DMS 273 treated with DMSO at 0.1 percent for 48 hours (cell line): ENCODE data around the gene LHFPL2.
"Not testable (repeated sequence)": the region's sequence is repeated elsewhere in the genome, so short reads cannot be mapped to it uniquely, and the experiment has no call there.

Experiments
- DNase-seq: peaks from one replicate; lab custom pipeline; 2025; lab: John Stamatoyannopoulos, UW

Gene LHFPL2

DNA sequence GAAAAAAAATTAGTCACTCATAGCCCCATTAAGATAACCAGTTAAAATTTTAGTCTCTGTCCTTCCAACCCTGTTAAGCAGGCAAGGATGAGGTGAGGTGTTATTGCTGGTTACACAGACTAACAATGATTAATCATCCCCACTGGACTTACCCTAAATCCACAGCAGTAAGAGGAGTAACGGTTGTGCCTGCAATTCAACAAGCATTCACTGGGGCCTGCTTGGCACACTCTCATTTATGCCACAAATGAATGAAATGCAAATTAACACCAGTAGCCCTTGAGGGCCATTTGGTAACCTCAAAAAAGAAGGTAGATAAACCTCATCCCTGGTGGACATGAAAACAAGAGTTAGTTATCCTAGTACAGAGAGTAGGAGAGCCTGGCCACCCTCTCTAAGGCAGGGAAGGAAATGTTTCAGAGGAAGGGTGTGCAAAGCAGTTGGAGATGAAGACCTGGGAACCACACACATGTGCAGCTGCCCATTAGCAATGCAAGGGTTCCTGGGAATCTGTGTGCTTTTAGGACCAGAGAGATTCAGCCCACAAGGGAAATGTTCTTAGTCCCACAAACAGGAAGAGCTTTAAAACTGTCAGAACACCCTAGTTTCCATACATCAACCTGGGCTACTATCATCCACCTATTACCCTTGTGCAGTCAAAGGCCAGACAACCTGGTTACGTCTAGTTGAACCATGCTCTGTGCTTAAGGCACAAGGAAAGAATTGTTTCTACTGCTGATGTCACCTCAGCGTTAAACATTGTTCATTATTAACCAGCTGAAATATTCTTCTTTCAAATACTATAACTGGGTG lies 7.7 kb downstream of the LHFPL2 start:
- no peak for DNase-seq

DNA sequence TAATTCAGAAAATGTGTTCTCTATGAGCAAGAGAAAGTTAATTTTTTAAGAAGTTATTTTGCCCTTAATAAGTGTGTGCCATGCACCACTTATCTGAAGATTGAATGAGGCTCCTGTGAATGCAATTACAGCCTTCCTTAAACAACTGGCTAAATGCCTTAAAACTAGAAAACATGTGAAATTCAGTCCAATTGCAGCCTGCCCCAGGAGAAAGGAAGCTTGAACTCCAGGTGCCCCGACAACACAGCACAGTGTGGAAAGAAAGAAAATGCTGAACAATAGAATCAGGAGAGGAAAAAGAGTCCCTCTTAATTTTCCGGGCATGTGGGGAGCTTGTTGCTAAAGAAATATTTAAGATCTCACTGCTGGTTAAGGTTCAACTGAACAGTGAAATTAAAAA lies 8.8 kb downstream of the LHFPL2 start:
- DNase-seq, result no peak

DNA sequence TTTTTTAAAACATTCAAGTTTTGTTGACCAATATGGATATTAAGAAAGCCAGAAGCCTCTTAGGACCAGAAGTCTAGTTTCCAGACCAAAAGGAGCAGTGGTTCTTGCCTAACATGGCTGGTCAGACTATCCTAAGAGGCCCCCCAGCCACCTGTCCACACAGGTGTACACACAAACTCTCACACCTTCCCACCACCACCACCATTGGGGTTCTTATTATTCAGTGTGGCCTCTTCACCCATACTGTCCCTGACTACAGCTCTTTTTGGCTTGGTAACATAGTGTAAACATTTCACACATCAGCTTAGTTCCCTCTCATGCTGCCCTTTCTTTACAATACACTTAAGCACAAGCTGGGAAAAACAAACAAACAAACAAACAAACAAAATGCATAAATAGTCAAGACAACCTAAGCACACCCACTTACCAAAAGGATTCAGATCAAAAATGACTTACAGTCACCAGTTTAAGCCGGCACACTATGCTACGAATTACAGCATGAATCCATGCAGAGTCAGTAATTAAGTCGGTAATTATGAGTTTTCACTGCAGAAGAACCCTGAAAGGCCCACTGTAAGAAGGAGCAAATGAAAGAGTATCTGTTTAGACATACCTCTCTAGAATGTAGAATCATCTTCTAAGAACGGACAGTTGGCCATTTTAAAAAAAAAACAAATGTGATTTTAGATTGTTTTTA lies 9.5 kb downstream of the LHFPL2 start:
- no peak for DNase-seq

DNA sequence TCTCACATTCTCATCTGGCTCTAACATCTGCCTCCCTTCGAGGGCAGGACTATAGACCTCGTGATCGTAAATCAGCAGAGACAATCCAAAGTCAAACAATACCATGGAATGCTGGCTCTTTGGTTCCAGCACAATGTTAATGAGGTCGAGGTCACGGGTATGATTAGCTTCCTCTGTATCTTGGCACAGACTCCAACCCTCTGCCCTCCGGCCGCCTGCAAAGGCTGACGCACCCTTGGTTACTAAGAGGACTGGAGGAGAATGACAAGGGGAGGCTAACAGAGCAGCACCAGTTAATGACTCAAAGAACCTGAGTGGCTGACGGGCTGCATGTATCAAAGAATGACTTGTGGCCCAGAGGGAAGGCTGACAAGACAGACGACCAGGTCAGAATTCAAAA lies 10.1 kb downstream of the LHFPL2 start:
- DNase-seq, result no peak

DNA sequence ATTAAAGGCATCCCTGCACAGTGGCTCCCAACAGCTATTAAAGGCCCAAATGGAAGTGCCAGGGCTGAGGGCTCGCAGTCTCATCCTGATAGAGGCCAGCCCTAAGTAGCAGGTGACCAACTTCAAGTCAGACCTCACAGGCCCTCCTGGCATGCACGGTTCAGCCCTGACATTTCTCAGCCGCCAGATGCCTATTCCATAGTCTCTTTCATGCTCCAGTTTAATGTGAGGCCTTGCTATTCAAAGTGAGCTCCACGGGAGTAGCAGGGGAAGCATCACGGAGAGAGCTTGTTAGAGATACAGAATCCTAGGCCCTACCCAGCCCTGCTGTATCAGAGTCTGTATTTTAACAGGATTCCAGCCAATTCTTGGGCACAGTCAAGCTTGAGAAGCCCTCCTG lies 11.1 kb downstream of the LHFPL2 start:
- no peak for DNase-seq

DNA sequence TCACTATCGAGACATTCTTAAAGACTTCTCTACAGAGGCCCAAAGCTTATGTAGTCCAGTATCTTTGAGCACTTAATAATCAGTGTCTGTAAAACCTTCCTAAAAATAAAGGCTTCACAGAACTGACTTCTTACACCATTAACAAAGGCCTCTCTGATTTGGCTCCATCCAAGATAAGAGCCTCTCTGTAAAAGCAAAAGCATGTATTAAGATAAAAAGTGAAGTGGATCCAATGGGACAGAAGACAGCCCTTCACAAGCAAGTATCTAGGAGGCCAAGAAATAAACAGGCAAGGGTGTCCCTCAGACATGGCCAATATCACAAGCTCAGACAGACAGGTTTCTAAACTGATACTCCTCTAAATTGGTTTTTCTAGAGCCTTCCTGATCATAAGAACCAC lies 11.9 kb downstream of the LHFPL2 start:
- DNase-seq, result no peak

DNA sequence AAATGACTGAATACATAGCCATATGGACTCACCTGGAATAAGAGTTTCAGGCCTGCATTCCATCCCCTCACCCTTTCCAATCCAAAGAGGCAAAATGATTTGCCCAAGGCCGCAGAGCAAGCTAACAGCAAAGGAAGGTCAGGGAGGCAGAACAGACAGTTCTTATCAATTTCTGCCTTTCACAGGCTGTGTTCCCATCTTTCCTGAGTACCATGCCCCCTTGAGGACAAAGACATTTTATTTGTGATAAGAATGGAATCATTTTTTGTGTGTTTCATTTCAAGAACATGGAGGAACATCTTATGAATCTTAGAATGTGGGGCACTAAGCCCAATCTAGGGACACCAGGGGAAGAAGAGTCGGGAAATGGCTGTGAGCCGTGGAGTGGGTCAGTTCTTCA lies 13.9 kb downstream of the LHFPL2 start:
- no peak for DNase-seq

DNA sequence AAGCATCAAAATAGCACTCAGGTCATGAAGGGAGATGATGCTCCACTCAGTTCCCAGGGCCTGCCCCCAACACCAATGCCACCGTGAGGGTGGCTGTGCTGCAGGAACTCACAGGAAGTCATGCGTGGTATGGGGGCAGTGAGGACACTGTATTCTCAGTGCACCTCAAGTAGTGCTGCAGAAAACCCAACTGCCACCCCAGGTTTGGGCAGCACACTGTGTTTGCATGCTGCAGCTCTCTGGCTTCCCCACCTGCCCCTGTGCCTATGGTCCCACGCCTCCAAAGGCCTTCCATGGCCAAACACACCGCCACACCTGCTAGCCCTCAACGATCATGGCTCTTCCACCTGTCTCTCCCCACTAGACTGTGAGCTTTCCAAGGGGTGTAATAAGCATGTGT lies 14.3 kb downstream of the LHFPL2 start:
- DNase-seq, result no peak

DNA sequence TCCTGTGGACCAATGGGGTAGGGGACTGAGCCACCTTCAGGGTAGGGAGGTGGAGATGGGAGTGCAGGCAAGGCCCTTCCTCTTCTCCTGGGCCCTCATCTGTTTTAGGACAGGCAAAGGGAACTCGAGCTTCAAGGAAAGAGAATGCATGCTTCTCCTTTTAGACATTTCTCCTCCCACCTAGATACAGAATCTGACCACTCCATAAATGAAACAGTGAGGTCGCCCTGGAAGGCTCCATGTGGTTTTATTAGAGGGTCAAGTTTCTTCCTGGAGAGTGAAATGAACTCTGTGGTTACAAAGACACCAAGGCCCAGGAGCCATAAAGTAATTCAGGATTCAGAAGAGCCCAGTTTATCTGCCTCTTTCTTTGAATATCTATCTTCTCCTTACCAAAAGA lies 14.9 kb downstream of the LHFPL2 start:
- no peak for DNase-seq

DNA sequence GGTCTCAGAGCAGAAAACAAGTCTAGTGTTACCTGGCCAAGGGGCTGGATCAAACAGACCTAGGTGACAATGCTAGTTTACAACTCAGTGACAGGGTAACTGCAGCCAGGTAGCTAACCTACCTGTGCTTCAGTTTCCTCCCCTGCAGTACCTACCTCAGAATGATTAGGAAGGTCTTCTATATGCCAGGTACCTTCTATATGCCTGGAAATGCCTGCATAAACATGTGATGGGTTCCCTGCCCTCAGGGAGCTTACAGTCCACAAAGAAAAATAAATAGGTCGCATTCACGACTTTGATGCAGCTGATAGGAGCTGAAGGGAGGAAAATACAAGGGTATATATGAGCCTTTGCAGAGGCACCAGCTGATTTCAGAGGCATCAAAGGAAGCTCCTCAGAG lies 16.1 kb downstream of the LHFPL2 start:
- no peak for DNase-seq

DNA sequence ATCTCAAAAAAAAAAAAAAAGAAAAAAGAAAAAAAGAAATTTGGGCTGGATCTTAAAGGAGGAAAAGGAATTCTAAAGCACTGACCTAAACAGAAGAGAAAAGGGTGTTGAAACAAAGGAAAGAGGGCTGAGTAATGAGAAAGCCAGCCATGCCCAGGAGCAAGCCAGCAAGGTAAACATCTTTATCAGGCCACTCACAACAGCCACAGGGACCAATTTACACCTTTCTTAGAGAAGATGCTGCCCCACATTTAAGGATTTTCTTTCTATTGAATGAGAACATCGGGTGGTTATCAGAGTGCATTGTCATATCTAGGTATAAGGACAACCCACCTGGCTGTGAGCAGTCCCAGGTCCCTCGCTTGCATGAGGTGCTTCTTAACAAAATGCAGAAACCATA lies 16.6 kb downstream of the LHFPL2 start:
- no peak for DNase-seq

DNA sequence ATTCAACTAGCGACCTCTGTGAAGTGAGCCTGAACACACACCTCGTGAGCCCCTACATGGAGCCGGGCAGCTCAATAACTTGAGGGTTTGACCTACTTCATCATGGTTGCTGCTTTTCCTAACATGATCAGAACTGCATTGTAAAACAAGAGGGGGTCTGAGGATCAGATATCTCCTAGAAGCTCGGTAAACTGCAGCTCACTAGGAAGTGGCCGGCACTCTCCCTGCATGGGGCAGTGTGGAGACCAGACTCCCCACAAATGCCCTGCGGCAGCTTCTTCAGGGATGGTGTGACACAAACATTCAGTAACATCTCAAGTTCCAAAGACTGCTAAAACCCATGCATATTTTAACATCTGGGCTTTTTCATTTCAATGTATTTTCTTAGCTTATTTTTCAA lies 18.5 kb downstream of the LHFPL2 start:
- no peak for DNase-seq

DNA sequence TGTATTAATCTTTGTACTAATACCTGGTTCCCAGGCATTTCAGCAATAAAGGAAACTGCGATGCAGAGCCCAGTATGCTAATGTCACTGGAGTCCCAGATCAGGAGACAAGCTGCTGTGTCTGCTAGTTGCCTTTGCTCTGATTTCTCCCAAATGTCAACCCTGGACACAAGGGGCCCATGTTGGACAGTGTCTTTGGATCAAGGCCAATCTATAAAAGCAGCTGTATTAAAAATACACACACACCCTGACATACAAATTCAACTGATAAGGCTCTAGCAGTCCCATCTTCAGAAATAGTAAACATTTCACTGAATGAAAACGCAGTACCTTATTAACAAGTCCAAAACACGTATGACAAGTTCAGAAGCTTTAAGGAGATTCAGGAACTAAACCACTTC lies 18.9 kb downstream of the LHFPL2 start:
- no peak for DNase-seq

DNA sequence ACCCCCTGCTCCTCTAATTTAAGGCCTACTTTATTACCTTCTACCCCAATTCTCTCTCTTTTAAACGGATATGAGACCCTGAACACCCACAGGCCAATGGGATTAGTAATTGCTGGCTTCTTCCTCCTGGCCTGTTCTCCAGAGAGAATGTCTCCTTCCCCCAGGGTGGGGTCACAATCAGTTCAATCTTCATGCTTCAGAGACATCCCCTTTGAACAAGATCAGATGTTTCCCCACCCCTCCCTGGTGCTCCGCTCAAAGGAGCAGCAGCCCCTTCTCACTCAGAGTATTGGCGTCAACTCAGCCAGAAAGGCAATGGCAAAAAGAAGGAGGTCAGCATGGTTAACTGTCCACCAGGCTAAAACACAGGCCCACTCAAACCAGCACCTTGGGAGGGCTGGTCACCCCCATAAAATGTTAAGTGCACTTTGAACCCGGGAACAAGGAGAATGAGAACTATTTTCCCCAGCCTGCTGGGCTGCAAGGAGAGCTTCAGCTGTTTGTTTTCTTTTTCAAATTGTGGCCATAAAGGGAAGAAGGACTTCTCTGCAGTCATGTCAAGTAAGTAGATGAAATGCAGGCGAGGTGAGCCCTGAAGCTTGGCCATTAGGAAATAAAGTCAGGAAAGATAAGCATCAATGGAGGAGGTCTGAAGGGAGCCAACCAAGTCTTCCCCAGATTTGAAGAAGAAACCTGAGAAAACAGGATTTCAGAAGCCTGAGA lies 20.1 kb downstream of the LHFPL2 start:
- DNase-seq, result no peak

DNA sequence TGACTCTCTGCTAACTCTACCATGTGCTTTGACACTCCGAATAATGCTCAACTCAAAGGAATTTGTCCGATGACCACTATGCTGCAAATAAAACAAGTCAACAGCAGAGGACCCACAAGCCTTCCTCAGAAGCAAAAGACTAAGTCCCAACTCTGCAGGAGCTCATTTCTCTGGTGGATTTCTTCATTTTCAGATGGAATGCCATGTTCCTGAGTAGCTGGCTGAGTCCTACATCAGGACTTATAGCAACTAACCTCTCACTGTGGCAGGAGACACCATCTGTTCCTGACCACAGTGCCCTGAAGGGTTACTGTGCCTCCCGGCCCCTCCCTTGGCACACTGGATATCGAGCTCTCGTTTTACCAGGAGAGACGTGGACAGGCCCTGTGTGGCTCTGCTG lies 20.8 kb downstream of the LHFPL2 start:
- no peak for DNase-seq

DNA sequence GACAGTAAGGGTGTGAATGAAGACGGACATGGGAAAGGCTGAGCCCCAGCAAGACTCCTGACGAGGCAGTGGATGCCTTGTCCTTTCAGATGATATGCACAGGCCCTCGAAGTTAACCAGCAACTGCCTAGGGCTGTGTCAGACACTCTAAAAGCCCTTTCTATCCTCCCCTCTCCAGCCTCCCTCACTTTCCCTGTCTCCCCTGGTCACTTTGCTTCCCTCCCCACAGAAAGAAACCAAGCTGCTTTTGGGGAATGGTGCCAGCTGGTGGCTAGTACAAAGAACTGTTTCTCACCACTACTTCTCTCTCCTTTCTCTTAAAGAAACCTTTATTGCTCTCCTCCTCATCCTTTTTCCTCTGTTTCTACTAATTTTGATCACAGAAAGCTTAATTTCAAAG lies 21.4 kb downstream of the LHFPL2 start:
- DNase-seq, result no peak

DNA sequence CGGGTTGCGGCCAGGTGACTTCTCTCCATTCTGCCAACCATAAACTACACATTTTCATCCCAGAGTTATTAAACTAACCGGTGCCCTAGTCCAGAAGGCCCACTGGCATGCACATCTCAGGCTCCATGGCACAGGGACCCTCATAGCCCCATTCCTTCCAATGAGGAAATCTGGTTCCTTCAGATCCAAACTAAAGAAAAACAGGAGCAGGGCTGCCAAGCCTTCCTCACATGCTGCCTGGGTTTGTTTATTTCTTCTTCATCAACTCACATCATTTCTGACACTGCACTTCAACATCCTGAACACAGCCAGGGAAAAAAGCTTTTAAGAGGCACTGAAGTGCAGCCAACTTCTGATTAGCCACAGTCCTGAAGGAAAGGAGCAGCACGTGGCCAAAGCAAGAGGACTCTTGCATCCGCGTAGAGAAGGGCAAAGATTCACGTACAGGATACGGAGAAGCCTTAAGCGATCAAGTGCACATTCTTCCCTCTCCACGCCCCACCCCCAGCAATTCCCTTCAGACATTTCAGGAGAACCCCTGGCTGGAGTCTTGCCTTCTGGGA lies 22.5 kb downstream of the LHFPL2 start:
- no peak for DNase-seq

DNA sequence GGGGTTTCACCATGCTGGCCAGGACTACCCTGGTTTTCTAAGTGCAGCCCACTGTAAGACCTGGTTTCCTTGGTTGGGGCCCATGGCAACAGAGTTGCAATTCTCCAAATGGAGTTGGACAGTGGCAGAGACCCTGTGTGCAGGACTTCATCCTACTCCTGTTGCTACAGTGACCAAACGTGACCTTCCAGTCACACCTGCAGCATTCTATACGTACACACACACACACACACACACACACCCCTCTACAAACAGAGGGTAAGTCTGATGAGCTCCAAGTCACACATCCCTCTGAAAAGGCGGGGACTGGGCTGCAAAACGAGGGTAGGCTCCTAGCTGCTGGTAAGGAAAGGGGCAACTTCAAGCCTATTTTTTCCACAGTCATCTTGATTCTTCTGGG lies 23.6 kb downstream of the LHFPL2 start:
- DNase-seq, result no peak

DNA sequence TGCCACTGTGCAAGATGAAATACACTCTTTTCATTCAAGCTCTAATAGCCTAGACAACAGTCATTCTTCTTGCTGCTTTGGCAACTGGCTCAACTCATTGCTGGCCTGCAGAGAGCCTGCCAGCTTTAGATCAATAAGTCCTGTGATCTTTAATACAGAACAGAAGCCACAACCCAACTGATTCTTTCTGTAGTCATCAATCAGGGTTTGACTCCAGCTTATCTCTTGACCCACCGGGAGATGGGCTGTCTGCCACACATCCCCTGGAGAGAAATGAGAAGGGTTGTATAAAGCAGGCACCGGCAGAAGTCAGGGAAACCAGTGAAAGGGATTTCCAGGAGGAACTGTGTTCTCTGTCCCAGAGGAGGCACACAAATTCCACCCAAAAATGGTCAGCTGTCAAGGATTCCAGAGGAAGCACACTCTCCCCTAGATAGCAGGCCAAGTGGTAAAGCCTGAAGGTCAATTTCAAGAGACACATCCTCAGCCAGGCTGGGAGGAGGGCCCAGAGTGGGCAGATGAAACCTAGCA lies 24.5 kb downstream of the LHFPL2 start:
- DNase-seq, result no peak

DNA sequence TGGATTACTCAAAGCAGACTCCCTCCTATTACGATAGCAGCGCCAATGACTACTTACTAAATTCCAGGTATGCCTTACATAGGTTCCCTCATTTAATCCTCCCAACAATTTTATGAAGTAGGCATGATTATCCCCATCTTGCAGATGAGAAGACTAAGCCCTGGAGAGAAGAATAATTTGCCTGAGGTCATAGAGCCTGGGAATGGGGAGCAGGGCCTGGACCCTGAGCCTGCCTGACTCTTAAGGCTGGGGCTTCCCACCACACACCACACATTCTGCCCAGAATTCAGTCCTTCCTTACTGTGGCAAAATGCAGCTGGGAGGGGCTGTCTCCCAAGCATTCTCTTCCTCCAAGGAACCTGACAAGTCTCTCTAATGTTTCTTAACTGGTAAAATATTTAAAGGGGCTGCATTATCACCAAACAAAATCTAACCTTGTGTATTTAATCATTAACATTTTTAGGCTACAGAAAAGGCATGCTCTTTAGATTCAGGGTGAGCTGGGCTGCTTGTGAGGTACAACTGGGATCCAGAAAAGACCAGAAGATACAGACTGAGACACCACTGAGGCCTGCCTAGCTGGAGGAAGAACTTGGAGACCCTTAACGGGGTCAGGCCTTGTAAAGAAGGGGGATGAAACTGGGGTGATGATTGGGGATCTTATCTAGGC lies 26.1 kb downstream of the LHFPL2 start:
- DNase-seq, result no peak

DNA sequence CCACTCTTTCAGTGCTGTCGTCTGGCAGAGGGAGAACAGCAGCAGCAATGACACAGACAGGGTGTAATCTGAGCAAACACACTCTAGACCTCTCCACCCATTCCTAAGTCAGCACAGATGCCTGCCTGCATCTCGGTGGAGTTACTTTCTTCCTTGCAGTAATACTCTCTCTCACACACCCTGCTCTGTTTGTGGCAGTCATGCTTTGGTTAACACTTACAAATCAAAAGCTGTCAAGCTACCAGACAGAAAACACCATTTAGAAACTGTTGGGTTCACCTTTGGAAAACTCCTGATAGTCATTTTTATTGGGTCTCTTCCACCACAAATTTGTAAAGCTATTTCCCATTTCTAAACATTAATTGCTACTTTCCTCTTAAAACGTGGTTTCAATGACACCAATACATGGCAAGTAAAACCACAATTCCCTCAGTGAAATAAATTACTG lies 27.3 kb downstream of the LHFPL2 start:
- no peak for DNase-seq

DNA sequence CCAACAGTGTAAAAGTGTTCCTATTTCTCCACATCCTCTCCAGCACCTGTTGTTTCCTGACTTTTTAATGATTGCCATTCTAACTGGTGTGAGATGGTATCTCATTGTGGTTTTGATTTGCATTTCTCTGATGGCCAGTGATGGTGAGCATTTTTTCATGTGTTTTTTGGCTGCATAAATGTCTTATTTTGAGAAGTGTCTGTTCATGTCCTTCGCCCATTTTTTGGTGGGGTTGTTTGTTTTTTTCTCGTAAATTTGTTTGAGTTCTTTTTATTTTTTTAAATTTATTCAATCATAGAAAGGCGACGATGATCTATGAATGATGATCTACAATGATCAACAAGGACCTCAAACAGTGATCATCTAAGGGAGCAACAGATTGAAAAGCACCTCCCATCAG lies 28.5 kb downstream of the LHFPL2 start:
- DNase-seq, result not testable (repeated sequence)
